Caco-2 (cell line): ENCODE measurements around the gene WBP1L. TPM values are rescaled to one million over a fixed set of nuclear protein-coding genes. Genes with fewer than 3 reads are reported as not detected.

Experiments used
- BruUV-seq: library from RNA; stranded (reverse); fragments of 400-500 nt; replicated peaks from 2 replicates; lab custom pipeline; 2021; lab: Mats Ljungman, UMichigan
- CTCF ChIA-PET: fragments of 300-600 bp; sonication (Branson Sonifier 250); formaldehyde crosslinking; loops from one replicate; lab custom pipeline; 2022; ENCODE audit warnings: antibody characterized with exemption; lab: Charles Lee
- POLR2A ChIA-PET: fragments of 300-600 bp; sonication (Branson Sonifier 250); formaldehyde crosslinking; loops from one replicate; lab custom pipeline; 2022; ENCODE audit warnings: antibody characterized with exemption; lab: Charles Lee
- DNase-seq, 2 experiments: peaks; one replicate each; pipeline versions ENCODE4 v3.0.0 to v3.0.0-alpha.2; 2020 to 2022
- H3K27me3 ChIP-seq: replicated peaks from 2 replicates; pipeline ENCODE4 v1.6.0; 2011; ENCODE audit warnings: low read length; ENCODE audit not compliant: control insufficient read depth, insufficient read depth
- H3K36me3 ChIP-seq: 2 replicates; pipeline ENCODE4 v1.5.1; 2011; ENCODE audit warnings: low read length; ENCODE audit not compliant: control insufficient read depth, insufficient read depth
- H3K4me1 ChIP-seq: fragments of 250-450 bp; sonication (Bioruptor Pico); 2 replicates; pipeline ENCODE4 v1.5.1; 2020; ENCODE audit warnings: mild to moderate bottlenecking
- H3K4me3 ChIP-seq: 2 replicates; pipeline ENCODE4 v1.5.1; 2011; ENCODE audit warnings: low read depth, mild to moderate bottlenecking, control low read depth, low read length
- H3K9me3 ChIP-seq: fragments of 250-450 bp; sonication (Bioruptor Pico); 2 replicates; pipeline ENCODE4 v1.5.1; 2020; ENCODE audit warnings: mild to moderate bottlenecking, moderate library complexity
- H3K27ac Mint-ChIP-seq: one replicate; pipeline ENCODE4 v1.8.0; 2022; ENCODE audit warnings: mixed read lengths; ENCODE audit not compliant: unreplicated experiment
- H3K27me3 Mint-ChIP-seq: one replicate; pipeline ENCODE4 v1.8.0; 2022; ENCODE audit warnings: mixed read lengths; ENCODE audit not compliant: insufficient read depth, unreplicated experiment
- H3K36me3 Mint-ChIP-seq: one replicate; pipeline ENCODE4 v1.8.0; 2022; ENCODE audit warnings: mild to moderate bottlenecking, mixed read lengths; ENCODE audit not compliant: insufficient read depth, unreplicated experiment
- H3K4me1 Mint-ChIP-seq: one replicate; pipeline ENCODE4 v1.8.0; 2022; ENCODE audit warnings: low read depth, mixed read lengths; ENCODE audit not compliant: unreplicated experiment
- H3K4me3 Mint-ChIP-seq: one replicate; pipeline ENCODE4 v1.8.0; 2022; ENCODE audit warnings: mild to moderate bottlenecking, moderate library complexity, mixed read lengths; ENCODE audit not compliant: unreplicated experiment
- H3K9me3 Mint-ChIP-seq: one replicate; pipeline ENCODE4 v1.8.0; 2022; ENCODE audit warnings: mixed read lengths; ENCODE audit not compliant: unreplicated experiment
- intact Hi-C: fragments of 100-400 bp; cut with micrococcal nuclease; formaldehyde crosslinking; loops from one replicate; pipeline ENCODE4 v1.10.0; 2022; ENCODE audit not compliant: unreplicated experiment
- total RNA-seq: library from RNA; stranded (reverse); gene quantifications from 2 replicates; pipeline ENCODE4 v1.2.3, GENCODE V29; 2022
- TF ChIP-seq, protein P1 (sequence below), 2 experiments: fragments of 200-600 bp in 1 of 2; IDR thresholded peaks; 1 replicate in 1 of 2; 2 replicates in 1 of 2; pipeline versions ENCODE4 v1.5.1 to v1.8.0; 2011 to 2022; ENCODE audit warnings: antibody characterized with exemption in 1 of 2, control low read depth in 1 of 2, inconsistent platforms in 1 of 2, low read depth in 1 of 2, low read length in 1 of 2, mild to moderate bottlenecking in 1 of 2, moderate library complexity in 1 of 2; ENCODE audit not compliant: insufficient read depth in 1 of 2, severe bottlenecking in 1 of 2, unreplicated experiment in 1 of 2

The WBP1L gene
- total RNA-seq, 1 experiment from 2014 or later, result 28.2 TPM

DNA sequence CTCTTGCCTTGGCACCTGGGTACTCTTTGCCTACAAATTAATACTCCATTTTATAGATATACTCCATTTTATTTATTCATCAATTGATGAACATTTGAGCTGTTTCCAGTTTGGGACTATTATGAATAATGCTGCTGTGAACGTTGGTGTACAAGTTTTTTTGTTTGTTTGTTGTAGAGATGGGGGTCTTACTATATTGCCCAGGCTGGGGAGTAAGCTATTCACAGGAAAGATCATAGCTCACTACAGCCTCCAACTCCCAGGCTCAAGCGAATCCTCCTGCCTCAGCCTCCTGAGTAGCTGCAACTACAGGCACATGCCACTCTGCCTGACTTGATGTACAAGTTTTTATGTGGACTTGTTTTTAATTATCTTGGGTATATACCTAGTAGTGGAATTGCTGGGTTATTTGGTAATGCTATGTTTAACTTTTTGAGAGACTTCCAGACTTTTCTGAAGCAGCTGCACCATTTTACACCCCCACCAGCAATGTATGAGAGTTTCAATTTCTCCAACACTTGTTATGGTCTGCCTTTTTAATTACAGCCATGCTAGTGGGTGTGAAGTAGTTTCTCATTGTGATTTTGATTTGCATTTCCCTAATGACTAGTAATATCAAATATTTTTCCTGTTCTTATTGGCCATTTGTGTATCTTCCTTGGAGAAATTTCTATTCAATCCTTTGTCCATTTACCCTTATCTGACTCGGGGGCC is 15.9 kb downstream of the WBP1L start:
- BruUV-seq, result no TSS peak
- intact Hi-C loops, result no loop called here
- peaks cover 14% of the 10 kb centered on the region for H3K4me1 Mint-ChIP-seq
- H3K27me3 ChIP-seq, result no peaks in the 10 kb centered on the region
- TF ChIP-seq, protein P1, sequence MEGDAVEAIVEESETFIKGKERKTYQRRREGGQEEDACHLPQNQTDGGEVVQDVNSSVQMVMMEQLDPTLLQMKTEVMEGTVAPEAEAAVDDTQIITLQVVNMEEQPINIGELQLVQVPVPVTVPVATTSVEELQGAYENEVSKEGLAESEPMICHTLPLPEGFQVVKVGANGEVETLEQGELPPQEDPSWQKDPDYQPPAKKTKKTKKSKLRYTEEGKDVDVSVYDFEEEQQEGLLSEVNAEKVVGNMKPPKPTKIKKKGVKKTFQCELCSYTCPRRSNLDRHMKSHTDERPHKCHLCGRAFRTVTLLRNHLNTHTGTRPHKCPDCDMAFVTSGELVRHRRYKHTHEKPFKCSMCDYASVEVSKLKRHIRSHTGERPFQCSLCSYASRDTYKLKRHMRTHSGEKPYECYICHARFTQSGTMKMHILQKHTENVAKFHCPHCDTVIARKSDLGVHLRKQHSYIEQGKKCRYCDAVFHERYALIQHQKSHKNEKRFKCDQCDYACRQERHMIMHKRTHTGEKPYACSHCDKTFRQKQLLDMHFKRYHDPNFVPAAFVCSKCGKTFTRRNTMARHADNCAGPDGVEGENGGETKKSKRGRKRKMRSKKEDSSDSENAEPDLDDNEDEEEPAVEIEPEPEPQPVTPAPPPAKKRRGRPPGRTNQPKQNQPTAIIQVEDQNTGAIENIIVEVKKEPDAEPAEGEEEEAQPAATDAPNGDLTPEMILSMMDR (IDR thresholded peaks at IDR 0.05; ENCODE audit: insufficient read depth in 1 of 2, low read depth in 1 of 2, low read length in 1 of 2, severe bottlenecking in 1 of 2, unreplicated experiment in 1 of 2), result no peak
- no peaks in the 10 kb centered on the region for H3K36me3 ChIP-seq
- CTCF ChIA-PET, result interaction anchor here (0.6 kb wide), 1 partner anchor 46 kb away, joined by 3 read pairs; the partner anchor contains the start of gene ARL3
- no peak overlapping the region for H3K4me3 Mint-ChIP-seq
- peaks cover 34% of the 10 kb centered on the region for H3K4me1 ChIP-seq
- no peaks in the 10 kb centered on the region for H3K9me3 Mint-ChIP-seq
- H3K27ac Mint-ChIP-seq, result no peak overlapping the region
- POLR2A ChIA-PET, result no interaction called here
- H3K4me3 ChIP-seq, result no peak overlapping the region
- H3K9me3 ChIP-seq, result no peaks in the 10 kb centered on the region; the same call in 1 of the 2 replicates
- no peaks in the 10 kb centered on the region for H3K27me3 Mint-ChIP-seq
- H3K36me3 Mint-ChIP-seq, result peaks cover 16% of the 10 kb centered on the region
- no peak for DNase-seq

DNA sequence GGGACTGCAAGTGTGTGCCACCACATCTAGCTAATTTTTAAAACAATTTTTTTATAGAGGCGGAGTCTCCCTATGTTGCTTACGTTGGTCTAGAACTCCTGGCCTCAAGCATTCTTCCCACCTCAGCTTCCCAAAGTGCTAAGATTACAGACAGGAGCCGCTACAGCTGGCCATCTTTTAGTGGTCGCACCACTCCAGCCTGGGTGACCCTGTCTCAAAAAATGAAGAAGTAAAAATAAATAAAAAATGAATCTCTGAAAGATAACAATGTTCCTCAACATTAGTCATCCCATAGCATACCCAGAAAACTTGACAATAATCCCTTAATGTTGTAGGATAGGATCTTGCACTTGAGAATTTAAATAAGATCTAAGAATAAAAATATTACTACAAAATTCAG is 18.2 kb downstream of the WBP1L start:
- no peaks in the 10 kb centered on the region for H3K27me3 Mint-ChIP-seq
- intact Hi-C loops, result loop anchor here (2.0 kb wide), 1 partner anchor 15 kb away; no protein-coding TSS in a partner anchor
- TF ChIP-seq, protein P1 (IDR thresholded peaks at IDR 0.05; ENCODE audit: insufficient read depth in 1 of 2, low read depth in 1 of 2, low read length in 1 of 2, severe bottlenecking in 1 of 2, unreplicated experiment in 1 of 2), result no peak

DNA sequence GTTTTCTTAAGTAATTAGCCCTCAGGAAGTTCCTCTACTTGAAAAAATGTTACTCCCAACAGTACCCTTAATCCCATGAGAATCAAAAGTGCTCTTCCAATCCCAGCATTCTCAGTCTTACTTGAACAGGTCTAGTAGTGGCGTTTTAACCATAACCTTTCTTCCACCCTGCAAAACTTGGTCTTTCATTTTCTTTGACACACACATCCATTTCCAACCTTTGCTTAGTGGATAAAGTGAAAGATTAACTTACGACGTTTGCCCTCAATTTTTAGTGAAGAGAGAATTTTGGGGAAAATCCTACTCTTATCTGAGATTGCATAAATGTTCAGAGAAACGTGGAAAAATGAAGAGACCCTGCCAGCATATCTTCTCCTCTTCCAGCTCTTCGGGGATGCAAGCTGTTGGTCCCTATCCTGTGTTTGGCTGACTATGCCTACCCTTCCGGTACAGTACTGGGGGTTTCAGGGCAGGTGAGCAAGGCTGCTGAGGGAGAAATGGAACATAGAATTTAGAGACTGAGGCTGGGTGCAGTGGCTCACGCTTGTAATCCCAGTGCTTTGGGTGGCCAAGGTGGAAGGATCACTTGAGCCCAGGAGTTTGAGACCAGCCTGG is 18.8 kb downstream of the WBP1L start:
- BruUV-seq, result no TSS peak
- ChIA-PET POLR2A (no interaction called here), CTCF (interaction anchor here (1.1 kb wide), 1 partner anchor 15 kb away, joined by 4 read pairs; no protein-coding TSS in a partner anchor)

More for the DNA sequence above, 18.2 kb downstream of the WBP1L start:
- peaks cover 48% of the 10 kb centered on the region for H3K4me1 ChIP-seq
- H3K4me3 ChIP-seq, result no peak overlapping the region
- H3K27me3 ChIP-seq, result no peaks in the 10 kb centered on the region
- no TSS peak for BruUV-seq
- no peaks in the 10 kb centered on the region; the same call in 1 of the 2 replicates for H3K9me3 ChIP-seq
- H3K36me3 ChIP-seq, result no peaks in the 10 kb centered on the region
- CTCF ChIA-PET, result no interaction called here
- peak overlapping the region; percentile 81 for H3K27ac Mint-ChIP-seq
- no peaks in the 10 kb centered on the region for H3K9me3 Mint-ChIP-seq
- POLR2A ChIA-PET, result no interaction called here
- H3K4me1 Mint-ChIP-seq, result peaks cover 26% of the 10 kb centered on the region
- H3K4me3 Mint-ChIP-seq, result no peak overlapping the region
- H3K36me3 Mint-ChIP-seq, result peaks cover 10% of the 10 kb centered on the region
- no peak for DNase-seq

More for the DNA sequence above, 18.8 kb downstream of the WBP1L start:
- Mint-ChIP-seq H3K27ac (peak overlapping the region; percentile 81), H3K4me3 (no peak overlapping the region), H3K9me3 (no peaks in the 10 kb centered on the region), H3K4me1 (peaks cover 26% of the 10 kb centered on the region), H3K27me3 (no peaks in the 10 kb centered on the region), H3K36me3 (peaks cover 10% of the 10 kb centered on the region)
- Histone ChIP-seq H3K36me3 (no peaks in the 10 kb centered on the region), H3K27me3 (no peaks in the 10 kb centered on the region), H3K4me1 (peaks cover 48% of the 10 kb centered on the region), H3K9me3 (no peaks in the 10 kb centered on the region; the same call in 1 of the 2 replicates), H3K4me3 (no peak overlapping the region)
- intact Hi-C loops, result loop anchor here (2.0 kb wide), 1 partner anchor 14 kb away; no protein-coding TSS in a partner anchor
- TF ChIP-seq, protein P1 (IDR thresholded peaks at IDR 0.05; ENCODE audit: insufficient read depth in 1 of 2, low read depth in 1 of 2, low read length in 1 of 2, severe bottlenecking in 1 of 2, unreplicated experiment in 1 of 2), result no peak
- DNase-seq, result no peak
